Fibroblast of the aortic adventitia (primary cell): ENCODE data around the gene REEP6. TPM values are rescaled to one million over a fixed set of nuclear protein-coding genes. Genes with fewer than 3 reads are reported as not detected.

Experiments
- DNase-seq: peaks from one replicate; pipeline ENCODE4 v3.0.0-alpha.2; 2010; ENCODE audit warnings: low read depth
- H3K4me3 ChIP-seq: 2 replicates; pipeline ENCODE4 v1.5.1; 2011; ENCODE audit warnings: low read depth, mild to moderate bottlenecking, control low read depth, low read length, moderate library complexity
- CTCF ChIP-seq: IDR thresholded peaks from 2 replicates; pipeline ENCODE4 v1.5.1; 2011; ENCODE audit warnings: mild to moderate bottlenecking, low read length, control low read depth, inconsistent platforms; ENCODE audit not compliant: insufficient read depth
- total RNA-seq: library from RNA; depleted of rRNA; stranded (reverse); fragments of >200 nt; gene quantifications from 2 replicates; pipeline ENCODE4 v1.2.3, GENCODE V29; 2012; ENCODE audit warnings: low replicate concordance

REEP6 gene
- total RNA-seq, 1 donor: 2.8 TPM

- DNase-seq: no peak
- TF ChIP-seq CTCF: no peak
Observed at GRCh38 chr19:1457892-1458291, 33.1 kb upstream of the REEP6 start.

GRCh38 chr19:1459479-1459878 is 31.5 kb upstream of the REEP6 start:
- DNase-seq: no peak
- no peak overlapping the region for H3K4me3 ChIP-seq
- no peak for TF ChIP-seq CTCF

More at GRCh38 chr19:1457892-1458291, 33.1 kb upstream of the REEP6 start:
- H3K4me3 ChIP-seq: no peak overlapping the region

GRCh38 chr19:1460033-1460995 is 30.7 kb upstream of the REEP6 start:
- H3K4me3 ChIP-seq: no peak overlapping the region
- DNase-seq: no peak
- no peak for TF ChIP-seq CTCF

GRCh38 chr19:1461862-1462261 is 29.1 kb upstream of the REEP6 start:
- no peak overlapping the region for H3K4me3 ChIP-seq
- TF ChIP-seq CTCF: no peak
- DNase-seq: no peak

- DNase-seq: no peak
- TF ChIP-seq CTCF: peak; percentile 9
- no peak overlapping the region for H3K4me3 ChIP-seq
Observed at GRCh38 chr19:1465191-1466016, 25.6 kb upstream of the REEP6 start.

- no peak for TF ChIP-seq CTCF
- H3K4me3 ChIP-seq: no peak overlapping the region
- no peak for DNase-seq
Observed at GRCh38 chr19:1466018-1466460, 24.9 kb upstream of the REEP6 start.
